Mesodermal cell (in vitro differentiated cells): ENCODE measurements around the gene MRNIP.

Source experiments
- H3K27ac ChIP-seq: 2 replicates; pipeline ENCODE4 v1.7.0; 2013; ENCODE audit warnings: mild to moderate bottlenecking, low read depth, low read length, moderate library complexity; ENCODE audit not compliant: severe bottlenecking
- H3K36me3 ChIP-seq: 2 replicates; pipeline ENCODE4 v1.7.1; 2013; ENCODE audit warnings: mild to moderate bottlenecking, low read length, moderate library complexity; ENCODE audit not compliant: control insufficient read depth, insufficient read depth
- H3K4me1 ChIP-seq: one replicate; pipeline ENCODE4 v1.7.1; 2013; ENCODE audit warnings: mild to moderate bottlenecking, low read length; ENCODE audit not compliant: insufficient read depth, control insufficient read depth, poor library complexity, severe bottlenecking
- H3K4me3 ChIP-seq: 2 replicates; pipeline ENCODE4 v1.7.0; 2013; ENCODE audit warnings: low read length, control low read depth, mild to moderate bottlenecking; ENCODE audit not compliant: insufficient read depth, poor library complexity, severe bottlenecking; ENCODE audit errors: extremely low read depth
- H3K9me3 ChIP-seq: 2 replicates; pipeline ENCODE4 v1.7.1; 2013; ENCODE audit warnings: mild to moderate bottlenecking, low read length, moderate library complexity; ENCODE audit not compliant: control insufficient read depth
- WGBS, 2 experiments: methylation state at CpG; one replicate each; pipeline ENCODE4 v1.1.5; 2013; ENCODE audit warnings: missing lambda C conversion rate in 2 of 2; ENCODE audit not compliant: insufficient coverage in 2 of 2; 5-methylcytosine and 5-hydroxymethylcytosine counted together

MRNIP gene

GRCh38 chr5:179827680-179828079, 30.9 kb downstream of the MRNIP start:
- H3K27ac ChIP-seq = peak overlapping the region; percentile 67
- H3K36me3 ChIP-seq = peaks cover 94% of the 10 kb centered on the region
- H3K4me3 ChIP-seq = no peak overlapping the region
- peaks cover 6% of the 10 kb centered on the region for H3K9me3 ChIP-seq
- peaks cover 12% of the 10 kb centered on the region for H3K4me1 ChIP-seq
- 86 to 89% methylated on average over 9 of the region's 9 CpGs for WGBS, 2 experiments

GRCh38 chr5:179825655-179826182, 32.9 kb downstream of the MRNIP start:
- peaks cover 80% of the 10 kb centered on the region for H3K36me3 ChIP-seq
- no peak overlapping the region for H3K4me3 ChIP-seq
- H3K4me1 ChIP-seq = peaks cover 17% of the 10 kb centered on the region
- H3K9me3 ChIP-seq = peaks cover 6% of the 10 kb centered on the region
- no peak overlapping the region for H3K27ac ChIP-seq
- 94 to 97% methylated on average over 10 to 11 of the region's 13 CpGs for WGBS, 2 experiments

- 87 to 95% methylated on average over 2 to 3 of the region's 3 CpGs for WGBS, 2 experiments
- H3K4me1 ChIP-seq = peaks cover 25% of the 10 kb centered on the region
- no peak overlapping the region for H3K4me3 ChIP-seq
- no peaks in the 10 kb centered on the region for H3K9me3 ChIP-seq
- H3K36me3 ChIP-seq = peaks cover 70% of the 10 kb centered on the region
- no peak overlapping the region for H3K27ac ChIP-seq
Observed at GRCh38 chr5:179824745-179825112, 33.9 kb downstream of the MRNIP start.

GRCh38 chr5:179823937-179824744, 34.5 kb downstream of the MRNIP start:
- peaks cover 31% of the 10 kb centered on the region for H3K4me1 ChIP-seq
- no peak overlapping the region for H3K27ac ChIP-seq
- no peak overlapping the region for H3K4me3 ChIP-seq
- H3K9me3 ChIP-seq = no peaks in the 10 kb centered on the region
- WGBS, 2 experiments = 96 to 97% methylated on average over 20 to 22 of the region's 22 CpGs
- H3K36me3 ChIP-seq = peaks cover 64% of the 10 kb centered on the region

GRCh38 chr5:179822444-179822990, 36.1 kb downstream of the MRNIP start:
- Histone ChIP-seq H3K27ac (no peak overlapping the region), H3K36me3 (peaks cover 52% of the 10 kb centered on the region), H3K9me3 (no peaks in the 10 kb centered on the region), H3K4me3 (peak overlapping the region; percentile 99), H3K4me1 (peaks cover 37% of the 10 kb centered on the region)
- WGBS, 2 experiments = 81 to 83% methylated on average over 7 to 8 of the region's 8 CpGs

- peaks cover 36% of the 10 kb centered on the region for H3K4me1 ChIP-seq
- H3K27ac ChIP-seq = no peak overlapping the region
- peaks cover 50% of the 10 kb centered on the region for H3K36me3 ChIP-seq
- 80 to 100% methylated on average over 1 to 2 of the region's 3 CpGs for WGBS, 2 experiments
- no peaks in the 10 kb centered on the region for H3K9me3 ChIP-seq
- peak overlapping the region; percentile 99 for H3K4me3 ChIP-seq
Observed at GRCh38 chr5:179822059-179822432, 36.6 kb downstream of the MRNIP start.

GRCh38 chr5:179821298-179822058, 37.1 kb downstream of the MRNIP start:
- Histone ChIP-seq H3K36me3 (peaks cover 45% of the 10 kb centered on the region), H3K4me3 (peak overlapping the region; percentile 99), H3K9me3 (no peaks in the 10 kb centered on the region), H3K27ac (peak overlapping the region; percentile 91), H3K4me1 (peaks cover 33% of the 10 kb centered on the region)
- WGBS, 2 experiments = 0 to 1% methylated on average over 46 to 51 of the region's 54 CpGs

GRCh38 chr5:179820483-179821297, 37.9 kb downstream of the MRNIP start, which contains the start of gene SQSTM1:
TSS of gene SQSTM1 (plus strand) at chr5:179820905. CDS start at chr5:179820937, 32 bp downstream.
- H3K27ac ChIP-seq = peak within 1 kb of the TSS; percentile 94
- no peaks in the 10 kb centered on the region for H3K9me3 ChIP-seq
- peaks cover 33% of the 10 kb centered on the region for H3K4me1 ChIP-seq
- peak within 1 kb of the TSS; percentile 99 for H3K4me3 ChIP-seq
- 2 to 3% methylated on average over 67 to 69 of the region's 81 CpGs for WGBS, 2 experiments
- peaks cover 44% of the 10 kb centered on the region for H3K36me3 ChIP-seq

- no peaks in the 10 kb centered on the region for H3K9me3 ChIP-seq
- peaks cover 33% of the 10 kb centered on the region for H3K4me1 ChIP-seq
- H3K36me3 ChIP-seq = peaks cover 43% of the 10 kb centered on the region
- WGBS, 2 experiments = 81 to 91% methylated on average over 10 to 12 of the region's 12 CpGs
- H3K4me3 ChIP-seq = no peak overlapping the region
- peak overlapping the region; percentile 94 for H3K27ac ChIP-seq
Observed at GRCh38 chr5:179820127-179820482, 38.5 kb downstream of the MRNIP start.
